GM19239 (cell line): ENCODE data around the gene STK26.
A peak's percentile ranks its signal among the peaks of the same experiment; 100 is the strongest.
"Not testable (repeated sequence)": the region's sequence is repeated elsewhere in the genome, so short reads cannot be mapped to it uniquely, and the experiment has no call there.

Source experiments
- DNase-seq: peaks from one replicate; pipeline ENCODE4 v3.0.0; 2011; ENCODE audit warnings: low spot score; ENCODE audit not compliant: insufficient read length
- FAIRE-seq: peaks from 2 replicates; lab custom pipeline; 2011; peaks lifted over from hg19 to GRCh38; lab: Jason Lieb, UNC

STK26 gene

GRCh38 chrX:132033166-132033565 is 10.1 kb downstream of the STK26 start:
- FAIRE-seq (peak; percentile 21), DNase-seq (no peak)

- peak; percentile 65 for FAIRE-seq
Observed at GRCh38 chrX:132034648-132035047, 11.5 kb downstream of the STK26 start.

GRCh38 chrX:132037479-132037993 is 14.4 kb downstream of the STK26 start:
- no peak for FAIRE-seq
- DNase-seq, result no peak

More at GRCh38 chrX:132034648-132035047, 11.5 kb downstream of the STK26 start:
- DNase-seq, result no peak

- peak; percentile 31 for FAIRE-seq
- DNase-seq, result no peak
Observed at GRCh38 chrX:132040066-132040465, 17.0 kb downstream of the STK26 start.

GRCh38 chrX:132041015-132041414 is 17.9 kb downstream of the STK26 start:
- DNase-seq (no peak), FAIRE-seq (no peak)

- FAIRE-seq (no peak), DNase-seq (no peak)
Observed at GRCh38 chrX:132043977-132044376, 20.9 kb downstream of the STK26 start.

- no peak for FAIRE-seq
- DNase-seq, result no peak
Observed at GRCh38 chrX:132044953-132045352, 21.9 kb downstream of the STK26 start.

GRCh38 chrX:132045456-132045855 is 22.4 kb downstream of the STK26 start:
- FAIRE-seq (no peak), DNase-seq (no peak)

- DNase-seq (no peak), FAIRE-seq (no peak)
Observed at GRCh38 chrX:132046533-132046932, 23.4 kb downstream of the STK26 start.

GRCh38 chrX:132051778-132052177 is 28.7 kb downstream of the STK26 start:
- FAIRE-seq, DNase-seq: not testable (repeated sequence)

GRCh38 chrX:132058050-132058449 is 34.9 kb downstream of the STK26 start:
- DNase-seq (no peak), FAIRE-seq (no peak)

- peak; percentile 82 for FAIRE-seq
- no peak for DNase-seq
Observed at GRCh38 chrX:132058975-132059374, 35.9 kb downstream of the STK26 start.

GRCh38 chrX:132059973-132060540 is 37.0 kb downstream of the STK26 start:
- peak; percentile 40 for FAIRE-seq
- no peak for DNase-seq

- FAIRE-seq (no peak), DNase-seq (no peak)
Observed at GRCh38 chrX:132063334-132063733, 40.2 kb downstream of the STK26 start.

GRCh38 chrX:132063862-132064261 is 40.8 kb downstream of the STK26 start:
- FAIRE-seq (no peak), DNase-seq (no peak)

- DNase-seq (no peak), FAIRE-seq (no peak)
Observed at GRCh38 chrX:132068405-132068804, 45.3 kb downstream of the STK26 start.

GRCh38 chrX:132071254-132071653 is 48.2 kb downstream of the STK26 start:
- no peak for FAIRE-seq
- DNase-seq, result no peak

- no peak for FAIRE-seq
- no peak for DNase-seq
Observed at GRCh38 chrX:132077414-132077813, 54.3 kb downstream of the STK26 start.

- DNase-seq (no peak), FAIRE-seq (no peak)
Observed at GRCh38 chrX:132077912-132078311, 54.8 kb downstream of the STK26 start.

- no peak for FAIRE-seq
- DNase-seq, result no peak
Observed at GRCh38 chrX:132085786-132086185, 62.7 kb downstream of the STK26 start.

GRCh38 chrX:132086672-132087071 is 63.6 kb downstream of the STK26 start:
- DNase-seq, result no peak
- FAIRE-seq, result no peak

GRCh38 chrX:132088864-132089263 is 65.8 kb downstream of the STK26 start:
- no peak for FAIRE-seq
- no peak for DNase-seq
